Progenitor cell of endocrine pancreas (in vitro differentiated cells): ENCODE data around the gene XPNPEP1. TPM values are rescaled to one million over a fixed set of nuclear protein-coding genes. Genes with fewer than 3 reads are reported as not detected.

Experiments
- DNase-seq: peaks from one replicate; pipeline ENCODE4 v3.0.0; 2021; ENCODE audit warnings: low spot score; ENCODE audit not compliant: unreplicated experiment
- H3K27ac Mint-ChIP-seq: 2 replicates; pipeline ENCODE4 v1.8.0; 2021; ENCODE audit warnings: mild to moderate bottlenecking, moderate library complexity, mixed read lengths
- H3K27me3 Mint-ChIP-seq: 2 replicates; pipeline ENCODE4 v1.8.0; 2021; ENCODE audit warnings: mixed read lengths
- H3K36me3 Mint-ChIP-seq: 2 replicates; pipeline ENCODE4 v1.8.0; 2022; ENCODE audit warnings: mixed read lengths; ENCODE audit not compliant: insufficient read depth
- H3K4me1 Mint-ChIP-seq: 2 replicates; pipeline ENCODE4 v1.8.0; 2021; ENCODE audit warnings: low read depth, mixed read lengths
- H3K4me3 Mint-ChIP-seq: 2 replicates; pipeline ENCODE4 v1.8.0; 2021; ENCODE audit warnings: low read depth, mild to moderate bottlenecking, moderate library complexity, mixed read lengths
- H3K9me3 Mint-ChIP-seq: 2 replicates; pipeline ENCODE4 v1.8.0; 2021; ENCODE audit warnings: low read depth, mixed read lengths
- total RNA-seq: library from RNA; stranded (reverse); gene quantifications from 2 replicates; pipeline ENCODE4 v1.2.1, GENCODE V29; 2021
- TF ChIP-seq, protein P1 (sequence below): fragments of 200-600 bp; sonication (generic); IDR thresholded peaks from one replicate; pipeline ENCODE4 v1.5.0; 2021; ENCODE audit warnings: antibody characterized with exemption, mild to moderate bottlenecking; ENCODE audit not compliant: unreplicated experiment

Gene XPNPEP1
- total RNA-seq, 1 donor from 2014 or later: 40.0 TPM

DNA sequence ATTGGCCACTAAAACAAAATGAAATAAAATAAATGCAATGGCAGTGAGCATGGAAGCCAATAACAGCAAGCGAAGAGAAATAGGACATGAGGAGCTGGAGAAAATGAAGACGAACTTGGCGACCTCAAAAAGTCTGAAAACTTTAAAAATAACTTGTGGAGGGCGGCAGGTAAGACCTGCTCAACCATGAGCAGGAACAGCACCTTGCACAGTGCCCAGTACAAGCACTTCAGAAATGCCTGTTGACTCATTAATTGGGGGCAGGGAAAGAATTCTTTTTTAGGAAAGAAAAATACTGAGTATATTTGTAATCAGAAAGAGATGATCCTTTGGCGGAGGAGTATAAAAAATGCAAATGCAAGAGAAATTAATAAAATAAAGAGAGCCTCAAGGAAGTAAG, 78.0 kb downstream of the XPNPEP1 start:
- Mint-ChIP-seq H3K4me1 (peaks cover 2% of the 10 kb centered on the region), H3K27me3 (peaks cover 26% of the 10 kb centered on the region)

DNA sequence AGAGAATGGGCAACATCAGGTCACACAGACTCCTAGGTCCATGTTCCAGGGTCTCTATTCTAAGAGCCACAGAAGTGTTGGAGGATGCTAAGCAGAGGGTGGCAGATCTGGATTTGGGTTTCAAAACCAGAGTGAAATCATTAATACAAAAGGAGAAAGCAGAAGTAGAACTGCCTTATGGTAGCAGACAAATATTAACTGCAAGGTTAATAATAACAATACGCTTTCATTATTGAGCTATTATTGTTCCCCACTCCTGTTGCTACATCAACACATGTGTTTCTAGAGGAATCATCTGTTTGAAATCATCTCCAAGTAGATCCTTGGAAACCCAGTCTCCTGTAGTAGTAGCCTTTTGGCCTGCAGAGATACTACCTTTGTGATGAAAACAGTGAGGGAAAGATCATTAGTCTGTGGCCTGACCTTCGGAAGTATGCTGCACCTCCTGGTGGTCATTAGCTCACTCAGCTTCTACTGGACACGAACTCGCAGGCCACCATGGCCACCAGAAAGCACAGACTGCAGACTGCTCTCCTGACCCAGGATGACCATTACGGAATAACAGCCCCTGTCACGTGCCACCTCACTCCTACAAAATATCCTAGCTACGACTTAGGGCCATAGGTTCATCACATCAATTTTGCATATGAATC, 84.6 kb downstream of the XPNPEP1 start:
- peaks cover 3% of the 10 kb centered on the region for H3K27me3 Mint-ChIP-seq
- no peaks in the 10 kb centered on the region for H3K9me3 Mint-ChIP-seq
- H3K4me1 Mint-ChIP-seq: no peaks in the 10 kb centered on the region
- no peak for DNase-seq
- H3K27ac Mint-ChIP-seq: no peak overlapping the region
- no peak overlapping the region for H3K4me3 Mint-ChIP-seq
- H3K36me3 Mint-ChIP-seq: no peaks in the 10 kb centered on the region
- TF ChIP-seq, protein P1, sequence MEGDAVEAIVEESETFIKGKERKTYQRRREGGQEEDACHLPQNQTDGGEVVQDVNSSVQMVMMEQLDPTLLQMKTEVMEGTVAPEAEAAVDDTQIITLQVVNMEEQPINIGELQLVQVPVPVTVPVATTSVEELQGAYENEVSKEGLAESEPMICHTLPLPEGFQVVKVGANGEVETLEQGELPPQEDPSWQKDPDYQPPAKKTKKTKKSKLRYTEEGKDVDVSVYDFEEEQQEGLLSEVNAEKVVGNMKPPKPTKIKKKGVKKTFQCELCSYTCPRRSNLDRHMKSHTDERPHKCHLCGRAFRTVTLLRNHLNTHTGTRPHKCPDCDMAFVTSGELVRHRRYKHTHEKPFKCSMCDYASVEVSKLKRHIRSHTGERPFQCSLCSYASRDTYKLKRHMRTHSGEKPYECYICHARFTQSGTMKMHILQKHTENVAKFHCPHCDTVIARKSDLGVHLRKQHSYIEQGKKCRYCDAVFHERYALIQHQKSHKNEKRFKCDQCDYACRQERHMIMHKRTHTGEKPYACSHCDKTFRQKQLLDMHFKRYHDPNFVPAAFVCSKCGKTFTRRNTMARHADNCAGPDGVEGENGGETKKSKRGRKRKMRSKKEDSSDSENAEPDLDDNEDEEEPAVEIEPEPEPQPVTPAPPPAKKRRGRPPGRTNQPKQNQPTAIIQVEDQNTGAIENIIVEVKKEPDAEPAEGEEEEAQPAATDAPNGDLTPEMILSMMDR: no peak

More for the DNA sequence above, 78.0 kb downstream of the XPNPEP1 start:
- Mint-ChIP-seq H3K9me3 (no peaks in the 10 kb centered on the region), H3K4me3 (no peak overlapping the region), H3K27ac (no peak overlapping the region), H3K36me3 (no peaks in the 10 kb centered on the region)
- no peak for DNase-seq
- TF ChIP-seq, protein P1: no peak

DNA sequence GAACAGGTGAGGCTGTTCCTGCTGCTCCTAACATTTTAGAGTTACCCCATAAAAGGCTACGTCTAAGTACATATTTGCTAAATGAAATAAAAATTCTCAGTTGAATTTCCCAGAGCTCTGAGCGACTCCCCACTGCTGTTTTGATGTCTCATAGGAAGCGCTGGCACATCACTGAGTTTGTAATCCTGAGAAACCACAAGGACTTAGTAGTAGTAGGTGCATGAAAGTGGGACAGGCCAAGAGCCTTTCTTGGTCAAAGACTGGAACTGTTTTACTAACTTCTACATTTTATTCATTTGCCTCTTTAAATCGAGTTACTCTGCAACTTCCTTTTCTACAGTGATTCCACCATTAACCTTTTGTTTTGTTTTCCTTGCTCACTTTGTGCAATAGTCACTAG, 85.9 kb downstream of the XPNPEP1 start:
- H3K4me3 Mint-ChIP-seq: no peak overlapping the region
- H3K9me3 Mint-ChIP-seq: no peaks in the 10 kb centered on the region
- no peaks in the 10 kb centered on the region for H3K27me3 Mint-ChIP-seq
- no peaks in the 10 kb centered on the region for H3K4me1 Mint-ChIP-seq
- no peak for DNase-seq
- H3K27ac Mint-ChIP-seq: no peak overlapping the region
- TF ChIP-seq, protein P1: no peak
- no peaks in the 10 kb centered on the region for H3K36me3 Mint-ChIP-seq

DNA sequence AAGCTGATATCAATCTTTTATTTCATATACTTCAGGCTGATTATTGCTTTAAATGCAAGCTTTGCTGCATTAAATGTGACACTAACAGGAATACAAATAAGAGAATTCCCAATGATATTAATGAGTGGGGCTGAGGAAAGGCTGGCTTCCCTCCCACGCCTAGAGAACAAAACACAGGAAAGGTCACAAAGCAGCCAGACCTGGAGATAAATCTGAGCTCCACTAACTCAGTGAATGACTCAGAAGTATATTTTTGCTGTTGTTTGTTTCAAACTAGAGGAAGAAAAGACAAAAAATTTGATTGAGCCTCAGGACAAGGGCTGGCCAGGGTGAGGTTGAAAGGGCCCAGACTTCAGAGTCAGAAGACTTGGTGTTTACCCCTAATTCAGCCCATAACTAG, 88.1 kb downstream of the XPNPEP1 start:
- DNase-seq: no peak
- H3K4me3 Mint-ChIP-seq: no peak overlapping the region
- no peak overlapping the region for H3K27ac Mint-ChIP-seq
- no peaks in the 10 kb centered on the region for H3K4me1 Mint-ChIP-seq
- peaks cover 3% of the 10 kb centered on the region for H3K9me3 Mint-ChIP-seq
- H3K27me3 Mint-ChIP-seq: no peaks in the 10 kb centered on the region
- H3K36me3 Mint-ChIP-seq: no peaks in the 10 kb centered on the region
- TF ChIP-seq, protein P1: no peak

DNA sequence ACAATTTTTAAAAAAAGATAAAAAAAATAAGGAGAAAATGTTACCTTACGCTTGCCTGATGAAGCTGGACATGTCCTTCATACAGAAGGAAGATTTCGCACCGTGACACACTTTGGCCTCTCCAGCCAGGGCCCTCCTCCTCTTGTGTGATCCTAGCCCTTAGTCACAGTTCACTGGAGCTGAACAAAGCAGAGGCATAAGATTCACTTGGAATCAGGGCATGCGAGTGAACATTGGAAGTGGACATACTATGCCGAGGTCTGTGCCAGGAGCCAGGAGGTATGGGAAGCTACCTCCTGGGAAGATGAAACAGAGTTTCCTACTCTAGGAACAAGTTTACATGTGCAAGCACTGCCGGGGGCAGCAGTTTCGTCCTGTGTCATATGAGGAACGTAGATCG, 91.5 kb downstream of the XPNPEP1 start:
- no peaks in the 10 kb centered on the region for H3K36me3 Mint-ChIP-seq
- no peak for DNase-seq
- H3K4me1 Mint-ChIP-seq: no peaks in the 10 kb centered on the region

More for the DNA sequence above, 91.5 kb downstream of the XPNPEP1 start:
- H3K9me3 Mint-ChIP-seq: peaks cover 6% of the 10 kb centered on the region
- H3K27me3 Mint-ChIP-seq: no peaks in the 10 kb centered on the region
- TF ChIP-seq, protein P1: no peak
- no peak overlapping the region for H3K4me3 Mint-ChIP-seq
- no peak overlapping the region for H3K27ac Mint-ChIP-seq
